OCI-LY1 (cell line): ENCODE data around the gene MANSC1.

Experiments used
- H2AFZ ChIP-seq: fragments of 200-600 bp; sonication (generic), shearing (Covaris generic); 2 replicates; pipeline ENCODE4 v1.6.0; 2014; ENCODE audit warnings: antibody characterized with exemption, mild to moderate bottlenecking, low read length
- H3F3A ChIP-seq: fragments of 200-600 bp; sonication (generic), shearing (Covaris generic); 2 replicates; pipeline ENCODE4 v1.6.0; 2014; ENCODE audit warnings: mild to moderate bottlenecking, antibody characterized with exemption, low read length, moderate library complexity; ENCODE audit not compliant: insufficient read depth
- H3K27ac ChIP-seq: fragments of 200-600 bp; sonication (generic); 2 replicates; pipeline ENCODE4 v1.5.1; 2014; ENCODE audit warnings: low read length, mixed run types, mild to moderate bottlenecking, low read depth; ENCODE audit not compliant: poor library complexity, severe bottlenecking
- H3K27me3 ChIP-seq: fragments of 200-600 bp; sonication (generic); 2 replicates; pipeline ENCODE4 v1.6.0; 2014; ENCODE audit warnings: antibody characterized with exemption, mild to moderate bottlenecking, low read length, moderate library complexity; ENCODE audit not compliant: insufficient read depth
- H3K36me3 ChIP-seq: fragments of 200-600 bp; sonication (generic); 2 replicates; pipeline ENCODE4 v1.6.1; 2014; ENCODE audit warnings: mild to moderate bottlenecking, antibody characterized with exemption, low read length, moderate library complexity, mixed read lengths; ENCODE audit not compliant: insufficient read depth
- H3K4me1 ChIP-seq: fragments of 200-600 bp; sonication (generic); 2 replicates; pipeline ENCODE4 v1.5.1; 2014; ENCODE audit warnings: mild to moderate bottlenecking, low read length, moderate library complexity; ENCODE audit not compliant: insufficient read depth, severe bottlenecking
- H3K4me2 ChIP-seq: fragments of 200-600 bp; sonication (generic), shearing (Covaris generic); 2 replicates; pipeline ENCODE4 v1.6.1; 2014; ENCODE audit warnings: low read length
- H3K4me3 ChIP-seq: fragments of 200-600 bp; sonication (generic); 2 replicates; pipeline ENCODE4 v1.5.1; 2014; ENCODE audit warnings: low read length, low read depth, mild to moderate bottlenecking, mixed read lengths; ENCODE audit not compliant: poor library complexity, severe bottlenecking
- H3K79me2 ChIP-seq: fragments of 200-600 bp; shearing (Covaris generic); 2 replicates; pipeline ENCODE4 v1.6.1; 2016; ENCODE audit warnings: mixed run types, low read length, mixed read lengths; ENCODE audit not compliant: insufficient read depth
- H3K9ac ChIP-seq: fragments of 200-600 bp; sonication (generic), shearing (Covaris generic); 2 replicates; pipeline ENCODE4 v1.6.1; 2014; ENCODE audit warnings: mild to moderate bottlenecking, low read length, mixed read lengths
- H3K9me2 ChIP-seq: fragments of 200-600 bp; sonication (generic), shearing (Covaris generic); 2 replicates; pipeline ENCODE4 v1.6.1; 2014; ENCODE audit warnings: low read depth, mild to moderate bottlenecking, low read length, mixed read lengths
- H3K9me3 ChIP-seq: fragments of 200-600 bp; shearing (Covaris generic); 2 replicates; pipeline ENCODE4 v1.6.1; 2014; ENCODE audit warnings: low read length, mixed read lengths
- H4K20me1 ChIP-seq: fragments of 200-600 bp; sonication (generic), shearing (Covaris generic); 2 replicates; pipeline ENCODE4 v1.6.0; 2016; ENCODE audit warnings: mild to moderate bottlenecking, low read length; ENCODE audit not compliant: insufficient read depth
- CTCF ChIP-seq: fragments of 200-600 bp; sonication (generic), shearing (Covaris generic); IDR thresholded peaks from 2 replicates; pipeline ENCODE4 v1.5.1; 2017; ENCODE audit warnings: mild to moderate bottlenecking, antibody characterized with exemption, low read length, moderate library complexity, mixed read lengths
- EZH2 ChIP-seq: fragments of 200-600 bp; sonication (generic), shearing (Covaris generic); IDR thresholded peaks from 2 replicates; pipeline ENCODE4 v1.8.0; 2017; ENCODE audit warnings: borderline replicate concordance, mixed run types, mild to moderate bottlenecking, antibody characterized with exemption, low read length, moderate library complexity, mixed read lengths

The MANSC1 gene

GRCh38 chr12:12378616-12379015 is 28.6 kb upstream of the MANSC1 start:
- no peak overlapping the region for H3K4me2 ChIP-seq
- peaks cover 12% of the 10 kb centered on the region for H3K4me1 ChIP-seq
- no peak overlapping the region for H2AFZ ChIP-seq
- H3K9ac ChIP-seq, result no peak overlapping the region
- no peaks in the 10 kb centered on the region for H3K27me3 ChIP-seq
- H3K27ac ChIP-seq, result no peak overlapping the region
- H4K20me1 ChIP-seq, result no peaks in the 10 kb centered on the region
- no peaks in the 10 kb centered on the region for H3K9me3 ChIP-seq
- peaks cover 10% of the 10 kb centered on the region; the same call in 1 of the 2 replicates for H3K36me3 ChIP-seq
- no peak overlapping the region for H3K4me3 ChIP-seq
- no peaks in the 10 kb centered on the region for H3F3A ChIP-seq
- no peaks in the 10 kb centered on the region for H3K79me2 ChIP-seq
- no peaks in the 10 kb centered on the region for H3K9me2 ChIP-seq
- TF ChIP-seq EZH2 (no peak), CTCF (no peak)

GRCh38 chr12:12376646-12377448 is 26.8 kb upstream of the MANSC1 start:
- H3K27ac ChIP-seq, result no peak overlapping the region
- no peaks in the 10 kb centered on the region for H3K9me2 ChIP-seq
- H3K27me3 ChIP-seq, result no peaks in the 10 kb centered on the region
- H3K9ac ChIP-seq, result no peak overlapping the region
- H3K4me1 ChIP-seq, result peaks cover 12% of the 10 kb centered on the region
- H2AFZ ChIP-seq, result no peak overlapping the region
- peaks cover 3% of the 10 kb centered on the region; the same call in 1 of the 2 replicates for H3K36me3 ChIP-seq
- no peaks in the 10 kb centered on the region for H3K79me2 ChIP-seq
- no peaks in the 10 kb centered on the region for H4K20me1 ChIP-seq
- TF ChIP-seq CTCF (peak; percentile 77), EZH2 (no peak)
- H3K9me3 ChIP-seq, result no peaks in the 10 kb centered on the region
- no peak overlapping the region for H3K4me2 ChIP-seq
- no peak overlapping the region for H3K4me3 ChIP-seq
- no peaks in the 10 kb centered on the region for H3F3A ChIP-seq

- H3K4me3 ChIP-seq, result no peak overlapping the region
- TF ChIP-seq CTCF (no peak), EZH2 (no peak)
- no peak overlapping the region for H3K4me2 ChIP-seq
- H2AFZ ChIP-seq, result no peak overlapping the region
- H3K27me3 ChIP-seq, result no peaks in the 10 kb centered on the region
- no peak overlapping the region for H3K27ac ChIP-seq
- H3K9ac ChIP-seq, result no peak overlapping the region
- H3K36me3 ChIP-seq, result peaks cover 5% of the 10 kb centered on the region; the same call in 1 of the 2 replicates
- H3F3A ChIP-seq, result no peaks in the 10 kb centered on the region
- no peaks in the 10 kb centered on the region for H3K9me3 ChIP-seq
- H3K79me2 ChIP-seq, result no peaks in the 10 kb centered on the region
- H4K20me1 ChIP-seq, result no peaks in the 10 kb centered on the region
- H3K9me2 ChIP-seq, result no peaks in the 10 kb centered on the region
- H3K4me1 ChIP-seq, result peaks cover 3% of the 10 kb centered on the region
Observed at GRCh38 chr12:12372946-12373722, 23.1 kb upstream of the MANSC1 start.
